Measurements from ENCODE around the gene SPATA13. TPM values are rescaled to one million over a fixed set of nuclear protein-coding genes. Genes with fewer than 3 reads are reported as not detected.

Gene SPATA13
- total and polyA plus RNA-seq, 4 donors, result 10.5 to 36.7 (median 20.1) TPM

- TF ChIP-seq CTCF (IDR thresholded peaks at IDR 0.05; ENCODE audit: control extremely low read depth, extremely low read depth), result no peak
- no peaks in the 10 kb centered on the region for H3K27me3 ChIP-seq (ENCODE audit: control insufficient read depth in 3 of 3, insufficient read depth in 3 of 3, low read length in 2 of 3)
- peaks cover 0 to 9% (median 0%) of the 10 kb centered on the region in 5 donors for H3K4me1 ChIP-seq (ENCODE audit: control insufficient read depth in 5 of 5, insufficient read depth in 5 of 5, low read length in 5 of 5)
- no peak for ATAC-seq (ENCODE audit: insufficient read depth, low FRiP score)
- DNase-seq, result no peak
- WGBS, 2 donors, result 92 to 95% methylated on average over 5 of the region's 5 CpGs
- H3K9me3 ChIP-seq (ENCODE audit: control insufficient read depth in 4 of 4, insufficient read depth in 3 of 4, low read length in 3 of 4), result peaks cover 0 to 1% (median 0%) of the 10 kb centered on the region in 4 donors
- no peak overlapping the region for H3K9ac ChIP-seq (ENCODE audit: insufficient read depth in 1 of 2, low read length in 2 of 2)
- H3K36me3 ChIP-seq (ENCODE audit: control insufficient read depth in 4 of 4, insufficient read depth in 4 of 4, low read length in 4 of 4), result peaks cover 0 to 2% (median 0%) of the 10 kb centered on the region in 4 donors
- no peak overlapping the region for H3K27ac ChIP-seq (ENCODE audit: low read depth in 1 of 2, low read length in 1 of 2)
- H3K4me3 ChIP-seq, result no peak overlapping the region
Measured at GRCh38 chr13:24242100-24242499, 81.6 kb downstream of the SPATA13 start.

GRCh38 chr13:24243302-24243701, 82.8 kb downstream of the SPATA13 start:
- no peak for ATAC-seq (ENCODE audit: insufficient read depth, low FRiP score)
- H3K4me1 ChIP-seq (ENCODE audit: control insufficient read depth in 5 of 5, insufficient read depth in 5 of 5, low read length in 5 of 5), result peaks cover 0 to 9% (median 0%) of the 10 kb centered on the region in 5 donors
- peaks cover 0 to 2% (median 0%) of the 10 kb centered on the region in 4 donors for H3K36me3 ChIP-seq (ENCODE audit: control insufficient read depth in 4 of 4, insufficient read depth in 4 of 4, low read length in 4 of 4)
- WGBS, 2 donors, result 49 to 56% methylated on average over 2 of the region's 2 CpGs
- H3K9me3 ChIP-seq (ENCODE audit: control insufficient read depth in 4 of 4, insufficient read depth in 3 of 4, low read length in 3 of 4), result peaks cover 0 to 1% (median 0%) of the 10 kb centered on the region in 4 donors
- no peak for TF ChIP-seq CTCF (IDR thresholded peaks at IDR 0.05; ENCODE audit: control extremely low read depth, extremely low read depth)
- DNase-seq, result peak in 1 of 3 donors; percentile 31
- H3K4me3 ChIP-seq, result no peak overlapping the region
- H3K27me3 ChIP-seq (ENCODE audit: control insufficient read depth in 3 of 3, insufficient read depth in 3 of 3, low read length in 2 of 3), result no peaks in the 10 kb centered on the region
- no peak overlapping the region for H3K27ac ChIP-seq (ENCODE audit: low read depth in 1 of 2, low read length in 1 of 2)
- H3K9ac ChIP-seq (ENCODE audit: insufficient read depth in 1 of 2, low read length in 2 of 2), result no peak overlapping the region

- Histone ChIP-seq H3K4me1 (ENCODE audit: control insufficient read depth in 5 of 5, insufficient read depth in 5 of 5, low read length in 5 of 5) (peaks cover 0 to 9% (median 0%) of the 10 kb centered on the region in 5 donors), H3K9me3 (ENCODE audit: control insufficient read depth in 4 of 4, insufficient read depth in 3 of 4, low read length in 3 of 4) (peaks cover 0 to 1% (median 0%) of the 10 kb centered on the region in 4 donors), H3K27me3 (ENCODE audit: control insufficient read depth in 3 of 3, insufficient read depth in 3 of 3, low read length in 2 of 3) (no peaks in the 10 kb centered on the region), H3K27ac (ENCODE audit: low read depth in 1 of 2, low read length in 1 of 2) (no peak overlapping the region), H3K4me3 (no peak overlapping the region), H3K36me3 (ENCODE audit: control insufficient read depth in 4 of 4, insufficient read depth in 4 of 4, low read length in 4 of 4) (peaks cover 0 to 2% (median 0%) of the 10 kb centered on the region in 4 donors), H3K9ac (ENCODE audit: insufficient read depth in 1 of 2, low read length in 2 of 2) (no peak overlapping the region)
- ATAC-seq (ENCODE audit: insufficient read depth, low FRiP score) (no peak), DNase-seq (no peak)
- TF ChIP-seq CTCF (IDR thresholded peaks at IDR 0.05; ENCODE audit: control extremely low read depth, extremely low read depth), result no peak
- WGBS, 2 donors, result 93 to 95% methylated on average over 6 of the region's 6 CpGs
Measured at GRCh38 chr13:24244802-24245201, 84.3 kb downstream of the SPATA13 start.

- TF ChIP-seq CTCF (IDR thresholded peaks at IDR 0.05; ENCODE audit: control extremely low read depth, extremely low read depth), result no peak
- no peak overlapping the region for H3K27ac ChIP-seq (ENCODE audit: low read depth in 1 of 2, low read length in 1 of 2)
- 73 to 81% methylated on average over 5 of the region's 5 CpGs for WGBS, 2 donors
- DNase-seq, result no peak
- H3K4me3 ChIP-seq, result no peak overlapping the region
- peaks cover 0 to 6% (median 0%) of the 10 kb centered on the region in 5 donors for H3K4me1 ChIP-seq (ENCODE audit: control insufficient read depth in 5 of 5, insufficient read depth in 5 of 5, low read length in 5 of 5)
- H3K9me3 ChIP-seq (ENCODE audit: control insufficient read depth in 4 of 4, insufficient read depth in 3 of 4, low read length in 3 of 4), result peaks cover 0 to 1% (median 0%) of the 10 kb centered on the region in 4 donors
- H3K36me3 ChIP-seq (ENCODE audit: control insufficient read depth in 4 of 4, insufficient read depth in 4 of 4, low read length in 4 of 4), result peaks cover 0 to 12% (median 1%) of the 10 kb centered on the region in 4 donors
- ATAC-seq (ENCODE audit: insufficient read depth, low FRiP score), result no peak
- H3K9ac ChIP-seq (ENCODE audit: insufficient read depth in 1 of 2, low read length in 2 of 2), result no peak overlapping the region
- no peaks in the 10 kb centered on the region for H3K27me3 ChIP-seq (ENCODE audit: control insufficient read depth in 3 of 3, insufficient read depth in 3 of 3, low read length in 2 of 3)
Measured at GRCh38 chr13:24247016-24247415, 86.5 kb downstream of the SPATA13 start.
